ENCODE results near the gene DSE. TPM values are rescaled to one million over a fixed set of nuclear protein-coding genes. Genes with fewer than 3 reads are reported as not detected.

The DSE gene
- total RNA-seq, 4 donors from 2014 or later, result 3.8 to 16.7 (median 9.2) TPM

- no peaks in the 10 kb centered on the region for H3K27me3 ChIP-seq
- H3K27ac ChIP-seq, result no peak overlapping the region
- in situ Hi-C loops (cut with MboI; ENCODE audit: low pct_ligation_motif_present in 1 of 4, low pct_unique_long_range_greater_than_20kb in 1 of 4, low sequenced_read_pairs in 3 of 4) (no loop called here), intact Hi-C loops (cut with DNase I; ENCODE audit: low total_unique reads) (no loop called here)
- WGBS, 2 donors (ENCODE audit: low coverage in 1 of 2), result 77 to 100% methylated on average over 1 of the region's 1 CpG
- DNase-seq, result no peak
- no peak overlapping the region for H3K4me3 ChIP-seq
- H3K4me1 ChIP-seq, result peaks cover 0 to 10% (median 0%) of the 10 kb centered on the region in 4 donors
- no peaks in the 10 kb centered on the region for H3K36me3 ChIP-seq
- H3K9me3 ChIP-seq, result no peaks in the 10 kb centered on the region
- TF ChIP-seq POLR2AphosphoS5 (IDR thresholded peaks at IDR 0.05) (no peak), POLR2A (IDR thresholded peaks at IDR 0.05) (no peak), EP300 (IDR thresholded peaks at IDR 0.05; ENCODE audit: low read depth) (no peak), CTCF (IDR thresholded peaks at IDR 0.05) (no peak)
Measured at GRCh38 chr6:116354236-116354635, 16.5 kb upstream of the DSE start.

GRCh38 chr6:116355796-116356195 is 15.0 kb upstream of the DSE start:
- in situ Hi-C loops (cut with MboI; ENCODE audit: low pct_ligation_motif_present in 1 of 4, low pct_unique_long_range_greater_than_20kb in 1 of 4, low sequenced_read_pairs in 3 of 4), result no loop called here
- DNase-seq, result no peak
- Histone ChIP-seq H3K36me3 (no peaks in the 10 kb centered on the region), H3K9me3 (no peaks in the 10 kb centered on the region), H3K27me3 (no peaks in the 10 kb centered on the region), H3K27ac (no peak overlapping the region), H3K4me1 (peaks cover 0 to 10% (median 0%) of the 10 kb centered on the region in 4 donors), H3K4me3 (no peak overlapping the region)
- 83 to 96% methylated on average over 1 to 3 of the region's 3 CpGs for WGBS, 2 donors (ENCODE audit: low coverage in 1 of 2)
- TF ChIP-seq EP300 (IDR thresholded peaks at IDR 0.05; ENCODE audit: low read depth) (no peak), POLR2A (IDR thresholded peaks at IDR 0.05) (no peak), POLR2AphosphoS5 (IDR thresholded peaks at IDR 0.05) (no peak), CTCF (IDR thresholded peaks at IDR 0.05) (no peak)
- intact Hi-C loops (cut with DNase I; ENCODE audit: low total_unique reads), result no loop called here

- Histone ChIP-seq H3K36me3 (no peaks in the 10 kb centered on the region), H3K27ac (no peak overlapping the region), H3K9me3 (no peaks in the 10 kb centered on the region), H3K27me3 (no peaks in the 10 kb centered on the region), H3K4me3 (no peak overlapping the region), H3K4me1 (peaks cover 0 to 5% (median 0%) of the 10 kb centered on the region in 4 donors)
- 80 to 90% methylated on average over 1 of the region's 1 CpG for WGBS, 2 donors (ENCODE audit: low coverage in 1 of 2)
- DNase-seq, result no peak
- TF ChIP-seq EP300 (IDR thresholded peaks at IDR 0.05; ENCODE audit: low read depth) (no peak), POLR2A (IDR thresholded peaks at IDR 0.05) (no peak), CTCF (IDR thresholded peaks at IDR 0.05) (no peak), POLR2AphosphoS5 (IDR thresholded peaks at IDR 0.05) (no peak)
- in situ Hi-C loops (cut with MboI; ENCODE audit: low pct_ligation_motif_present in 1 of 4, low pct_unique_long_range_greater_than_20kb in 1 of 4, low sequenced_read_pairs in 3 of 4), result no loop called here
- intact Hi-C loops (cut with DNase I; ENCODE audit: low total_unique reads), result no loop called here
Measured at GRCh38 chr6:116359131-116359530, 11.6 kb upstream of the DSE start.

- intact Hi-C loops (cut with DNase I; ENCODE audit: low total_unique reads) (no loop called here), in situ Hi-C loops (cut with MboI; ENCODE audit: low pct_ligation_motif_present in 1 of 4, low pct_unique_long_range_greater_than_20kb in 1 of 4, low sequenced_read_pairs in 3 of 4) (no loop called here)
- no peak overlapping the region for H3K4me3 ChIP-seq
- H3K4me1 ChIP-seq, result peaks cover 0 to 6% (median 0%) of the 10 kb centered on the region in 4 donors
- no peak for DNase-seq
- H3K36me3 ChIP-seq, result no peaks in the 10 kb centered on the region
- H3K27ac ChIP-seq, result no peak overlapping the region
- H3K27me3 ChIP-seq, result no peaks in the 10 kb centered on the region
- 92 to 100% methylated on average over 2 of the region's 2 CpGs for WGBS, 2 donors (ENCODE audit: low coverage in 1 of 2)
- H3K9me3 ChIP-seq, result no peaks in the 10 kb centered on the region
- TF ChIP-seq CTCF (IDR thresholded peaks at IDR 0.05) (no peak), POLR2A (IDR thresholded peaks at IDR 0.05) (no peak), EP300 (IDR thresholded peaks at IDR 0.05; ENCODE audit: low read depth) (no peak), POLR2AphosphoS5 (IDR thresholded peaks at IDR 0.05) (no peak)
Measured at GRCh38 chr6:116359835-116360234, 10.9 kb upstream of the DSE start.
